ENCODE data around the gene SLC16A1. TPM values are rescaled to one million over a fixed set of nuclear protein-coding genes. Genes with fewer than 3 reads are reported as not detected.

The SLC16A1 gene
- total RNA-seq, 1 experiment from 2014 or later: 328 TPM

DNA sequence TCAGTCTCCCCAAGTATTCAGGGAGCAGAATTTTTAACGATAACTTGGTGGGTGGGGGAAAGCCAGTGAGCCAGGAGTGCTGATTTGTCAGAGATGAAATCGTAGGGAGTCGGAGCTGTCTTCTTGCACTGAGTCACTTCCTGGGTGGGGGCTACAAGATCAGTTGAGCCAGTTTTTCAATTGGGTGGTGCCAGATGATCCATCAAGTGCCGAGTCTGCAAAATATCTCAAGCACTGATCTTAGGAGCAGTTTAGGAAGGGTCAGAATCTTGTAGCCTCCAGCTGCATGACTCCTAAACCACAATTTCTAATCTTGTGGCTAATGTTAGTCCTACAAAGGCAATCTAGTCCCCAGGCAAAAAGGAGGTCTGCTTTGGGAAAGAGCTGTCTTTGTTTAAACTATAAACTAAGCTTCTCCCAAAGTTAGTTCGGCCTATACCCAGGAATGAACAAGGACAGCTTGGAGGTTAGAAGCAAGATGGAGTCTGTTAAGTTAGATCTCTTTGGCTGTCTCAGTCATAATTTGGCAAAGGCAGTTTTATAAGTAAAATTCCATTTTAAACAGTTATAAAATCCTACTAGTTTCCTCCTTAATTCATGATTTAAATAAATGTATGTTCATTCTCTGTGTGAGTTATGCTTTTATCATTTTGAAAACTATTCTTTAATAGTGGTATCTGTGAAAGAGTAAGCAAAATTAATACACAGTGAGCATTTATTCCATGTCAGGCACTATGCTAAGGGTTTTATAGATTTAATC is 51.7 kb downstream of the SLC16A1 start (continued):
- TF ChIP-seq, protein P1, sequence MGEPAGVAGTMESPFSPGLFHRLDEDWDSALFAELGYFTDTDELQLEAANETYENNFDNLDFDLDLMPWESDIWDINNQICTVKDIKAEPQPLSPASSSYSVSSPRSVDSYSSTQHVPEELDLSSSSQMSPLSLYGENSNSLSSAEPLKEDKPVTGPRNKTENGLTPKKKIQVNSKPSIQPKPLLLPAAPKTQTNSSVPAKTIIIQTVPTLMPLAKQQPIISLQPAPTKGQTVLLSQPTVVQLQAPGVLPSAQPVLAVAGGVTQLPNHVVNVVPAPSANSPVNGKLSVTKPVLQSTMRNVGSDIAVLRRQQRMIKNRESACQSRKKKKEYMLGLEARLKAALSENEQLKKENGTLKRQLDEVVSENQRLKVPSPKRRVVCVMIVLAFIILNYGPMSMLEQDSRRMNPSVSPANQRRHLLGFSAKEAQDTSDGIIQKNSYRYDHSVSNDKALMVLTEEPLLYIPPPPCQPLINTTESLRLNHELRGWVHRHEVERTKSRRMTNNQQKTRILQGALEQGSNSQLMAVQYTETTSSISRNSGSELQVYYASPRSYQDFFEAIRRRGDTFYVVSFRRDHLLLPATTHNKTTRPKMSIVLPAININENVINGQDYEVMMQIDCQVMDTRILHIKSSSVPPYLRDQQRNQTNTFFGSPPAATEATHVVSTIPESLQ (CRISPR knock-in tag; IDR thresholded peaks at IDR 0.05): no peak
- TF ChIP-seq, protein P2, sequence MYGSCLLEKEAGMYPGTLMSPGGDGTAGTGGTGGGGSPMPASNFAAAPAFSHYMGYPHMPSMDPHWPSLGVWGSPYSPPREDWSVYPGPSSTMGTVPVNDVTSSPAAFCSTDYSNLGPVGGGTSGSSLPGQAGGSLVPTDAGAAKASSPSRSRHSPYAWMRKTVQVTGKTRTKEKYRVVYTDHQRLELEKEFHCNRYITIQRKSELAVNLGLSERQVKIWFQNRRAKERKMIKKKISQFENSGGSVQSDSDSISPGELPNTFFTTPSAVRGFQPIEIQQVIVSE (CRISPR knock-in tag; IDR thresholded peaks at IDR 0.05; ENCODE audit: borderline replicate concordance): no peak
- no peak for TF ChIP-seq NR3C1 (CRISPR knock-in tag; conservative IDR thresholded peaks at IDR 0.05; ENCODE audit: low read depth)
- no peak for TF ChIP-seq NFYB (CRISPR knock-in tag; conservative IDR thresholded peaks at IDR 0.05; ENCODE audit: low read depth)
- no peak for TF ChIP-seq OVOL2 (CRISPR knock-in tag; IDR thresholded peaks at IDR 0.05; ENCODE audit: borderline replicate concordance)

DNA sequence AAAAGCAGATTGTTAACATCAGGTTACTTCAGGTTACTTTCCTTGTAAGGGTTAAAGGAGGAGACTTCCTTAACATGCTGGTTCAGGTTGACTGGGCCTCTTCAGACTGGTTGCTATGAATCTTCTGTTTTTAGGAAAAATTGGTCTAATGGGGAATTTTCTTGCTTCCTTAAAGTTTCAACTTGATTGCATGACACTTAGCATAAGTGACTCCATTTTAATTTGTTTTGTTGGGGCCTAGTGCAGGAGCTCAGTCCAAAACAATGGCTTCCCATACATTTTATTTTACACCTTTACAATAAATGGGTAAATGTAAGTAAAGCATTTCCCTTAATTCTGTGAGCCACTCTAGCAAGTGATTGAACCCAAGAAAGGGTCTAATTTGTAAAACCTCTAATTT is 53.8 kb downstream of the SLC16A1 start:
- H3K27me3 Mint-ChIP-seq (ENCODE audit: low read depth): no peaks in the 10 kb centered on the region
- DNase-seq (ENCODE audit: low spot score): no peak
- H3K9me3 Mint-ChIP-seq: peaks cover under 1% of the 10 kb centered on the region; the same call in 1 of the 2 replicates
- POLR2A ChIA-PET: no interaction called here
- no peak for ATAC-seq
- CTCF ChIA-PET: interaction anchor here (0.7 kb wide), 1 partner anchor 1020 kb away, joined by 6 read pairs; no protein-coding TSS in a partner anchor
- no peak overlapping the region for H3K4me3 Mint-ChIP-seq
- H3K4me1 Mint-ChIP-seq: peaks cover 42% of the 10 kb centered on the region
- H3K27ac Mint-ChIP-seq: no peak overlapping the region
- TF ChIP-seq ZNF396 (CRISPR knock-in tag; IDR thresholded peaks at IDR 0.05; ENCODE audit: borderline replicate concordance): peak; percentile 79; the same call in 1 of the 2 replicates
- TF ChIP-seq, protein P3, sequence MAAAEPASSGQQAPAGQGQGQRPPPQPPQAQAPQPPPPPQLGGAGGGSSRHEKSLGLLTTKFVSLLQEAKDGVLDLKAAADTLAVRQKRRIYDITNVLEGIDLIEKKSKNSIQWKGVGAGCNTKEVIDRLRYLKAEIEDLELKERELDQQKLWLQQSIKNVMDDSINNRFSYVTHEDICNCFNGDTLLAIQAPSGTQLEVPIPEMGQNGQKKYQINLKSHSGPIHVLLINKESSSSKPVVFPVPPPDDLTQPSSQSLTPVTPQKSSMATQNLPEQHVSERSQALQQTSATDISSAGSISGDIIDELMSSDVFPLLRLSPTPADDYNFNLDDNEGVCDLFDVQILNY (CRISPR knock-in tag; IDR thresholded peaks at IDR 0.05): no peak
- H3K36me3 Mint-ChIP-seq: peaks cover 13% of the 10 kb centered on the region

DNA sequence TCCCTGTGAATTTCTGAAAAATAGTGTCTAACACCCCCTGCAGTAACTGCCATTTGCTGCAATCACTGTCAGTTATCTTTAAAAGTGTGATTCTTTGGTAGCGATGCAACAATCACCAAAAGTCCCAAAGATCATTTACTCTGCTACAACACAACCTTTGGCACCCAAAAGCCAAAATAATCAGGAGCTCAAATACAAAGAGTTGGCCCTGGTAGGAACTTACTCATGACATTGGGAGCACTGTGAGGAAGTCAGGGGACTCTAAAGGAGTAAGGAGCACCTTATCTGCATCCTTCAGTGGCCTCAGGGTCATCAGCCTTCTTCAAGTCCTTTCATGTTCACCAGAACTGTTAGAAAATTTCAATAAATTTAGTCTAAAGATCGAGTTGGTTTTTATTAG is 54.6 kb downstream of the SLC16A1 start:
- H3K27me3 Mint-ChIP-seq (ENCODE audit: low read depth): no peaks in the 10 kb centered on the region
- DNase-seq (ENCODE audit: low spot score) (no peak), ATAC-seq (no peak)
- no peak overlapping the region for H3K4me3 Mint-ChIP-seq
- ChIA-PET POLR2A (no interaction called here), CTCF (interaction anchor here (1.0 kb wide), 1 partner anchor 185 kb away, joined by 3 read pairs; no protein-coding TSS in a partner anchor)
- H3K9me3 Mint-ChIP-seq: peaks cover 8% of the 10 kb centered on the region
- peaks cover 34% of the 10 kb centered on the region for H3K4me1 Mint-ChIP-seq
- no peak overlapping the region for H3K27ac Mint-ChIP-seq
- peaks cover 20% of the 10 kb centered on the region for H3K36me3 Mint-ChIP-seq
- TF ChIP-seq ZNF263 (CRISPR knock-in tag; IDR thresholded peaks at IDR 0.05; ENCODE audit: low read depth) (no peak), IRF2 (CRISPR knock-in tag; IDR thresholded peaks at IDR 0.05; ENCODE audit: borderline replicate concordance, low read depth) (no peak), ELF4 (CRISPR knock-in tag; IDR thresholded peaks at IDR 0.05; ENCODE audit: low read depth) (no peak), ZNF317 (CRISPR knock-in tag; IDR thresholded peaks at IDR 0.05; ENCODE audit: borderline replicate concordance, low read depth) (no peak), GTF2I (CRISPR knock-in tag; conservative IDR thresholded peaks at IDR 0.05) (no peak), NFYB (CRISPR knock-in tag; conservative IDR thresholded peaks at IDR 0.05; ENCODE audit: low read depth) (no peak), ATF1 (CRISPR knock-in tag; IDR thresholded peaks at IDR 0.05) (no peak), ZNF416 (CRISPR knock-in tag; IDR thresholded peaks at IDR 0.05) (no peak), RORB (CRISPR knock-in tag; IDR thresholded peaks at IDR 0.05) (no peak), EMX1 (CRISPR knock-in tag; IDR thresholded peaks at IDR 0.05) (no peak), TP53 (CRISPR knock-in tag; IDR thresholded peaks at IDR 0.05) (no peak)
- TF ChIP-seq, protein P4, sequence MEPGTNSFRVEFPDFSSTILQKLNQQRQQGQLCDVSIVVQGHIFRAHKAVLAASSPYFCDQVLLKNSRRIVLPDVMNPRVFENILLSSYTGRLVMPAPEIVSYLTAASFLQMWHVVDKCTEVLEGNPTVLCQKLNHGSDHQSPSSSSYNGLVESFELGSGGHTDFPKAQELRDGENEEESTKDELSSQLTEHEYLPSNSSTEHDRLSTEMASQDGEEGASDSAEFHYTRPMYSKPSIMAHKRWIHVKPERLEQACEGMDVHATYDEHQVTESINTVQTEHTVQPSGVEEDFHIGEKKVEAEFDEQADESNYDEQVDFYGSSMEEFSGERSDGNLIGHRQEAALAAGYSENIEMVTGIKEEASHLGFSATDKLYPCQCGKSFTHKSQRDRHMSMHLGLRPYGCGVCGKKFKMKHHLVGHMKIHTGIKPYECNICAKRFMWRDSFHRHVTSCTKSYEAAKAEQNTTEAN (CRISPR knock-in tag; IDR thresholded peaks at IDR 0.05): no peak
- TF ChIP-seq, protein P5, sequence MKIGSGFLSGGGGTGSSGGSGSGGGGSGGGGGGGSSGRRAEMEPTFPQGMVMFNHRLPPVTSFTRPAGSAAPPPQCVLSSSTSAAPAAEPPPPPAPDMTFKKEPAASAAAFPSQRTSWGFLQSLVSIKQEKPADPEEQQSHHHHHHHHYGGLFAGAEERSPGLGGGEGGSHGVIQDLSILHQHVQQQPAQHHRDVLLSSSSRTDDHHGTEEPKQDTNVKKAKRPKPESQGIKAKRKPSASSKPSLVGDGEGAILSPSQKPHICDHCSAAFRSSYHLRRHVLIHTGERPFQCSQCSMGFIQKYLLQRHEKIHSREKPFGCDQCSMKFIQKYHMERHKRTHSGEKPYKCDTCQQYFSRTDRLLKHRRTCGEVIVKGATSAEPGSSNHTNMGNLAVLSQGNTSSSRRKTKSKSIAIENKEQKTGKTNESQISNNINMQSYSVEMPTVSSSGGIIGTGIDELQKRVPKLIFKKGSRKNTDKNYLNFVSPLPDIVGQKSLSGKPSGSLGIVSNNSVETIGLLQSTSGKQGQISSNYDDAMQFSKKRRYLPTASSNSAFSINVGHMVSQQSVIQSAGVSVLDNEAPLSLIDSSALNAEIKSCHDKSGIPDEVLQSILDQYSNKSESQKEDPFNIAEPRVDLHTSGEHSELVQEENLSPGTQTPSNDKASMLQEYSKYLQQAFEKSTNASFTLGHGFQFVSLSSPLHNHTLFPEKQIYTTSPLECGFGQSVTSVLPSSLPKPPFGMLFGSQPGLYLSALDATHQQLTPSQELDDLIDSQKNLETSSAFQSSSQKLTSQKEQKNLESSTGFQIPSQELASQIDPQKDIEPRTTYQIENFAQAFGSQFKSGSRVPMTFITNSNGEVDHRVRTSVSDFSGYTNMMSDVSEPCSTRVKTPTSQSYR (CRISPR knock-in tag; IDR thresholded peaks at IDR 0.05): no peak
- TF ChIP-seq, protein P6, sequence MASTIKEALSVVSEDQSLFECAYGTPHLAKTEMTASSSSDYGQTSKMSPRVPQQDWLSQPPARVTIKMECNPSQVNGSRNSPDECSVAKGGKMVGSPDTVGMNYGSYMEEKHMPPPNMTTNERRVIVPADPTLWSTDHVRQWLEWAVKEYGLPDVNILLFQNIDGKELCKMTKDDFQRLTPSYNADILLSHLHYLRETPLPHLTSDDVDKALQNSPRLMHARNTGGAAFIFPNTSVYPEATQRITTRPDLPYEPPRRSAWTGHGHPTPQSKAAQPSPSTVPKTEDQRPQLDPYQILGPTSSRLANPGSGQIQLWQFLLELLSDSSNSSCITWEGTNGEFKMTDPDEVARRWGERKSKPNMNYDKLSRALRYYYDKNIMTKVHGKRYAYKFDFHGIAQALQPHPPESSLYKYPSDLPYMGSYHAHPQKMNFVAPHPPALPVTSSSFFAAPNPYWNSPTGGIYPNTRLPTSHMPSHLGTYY (CRISPR knock-in tag; IDR thresholded peaks at IDR 0.05): no peak
- TF ChIP-seq, protein P7, sequence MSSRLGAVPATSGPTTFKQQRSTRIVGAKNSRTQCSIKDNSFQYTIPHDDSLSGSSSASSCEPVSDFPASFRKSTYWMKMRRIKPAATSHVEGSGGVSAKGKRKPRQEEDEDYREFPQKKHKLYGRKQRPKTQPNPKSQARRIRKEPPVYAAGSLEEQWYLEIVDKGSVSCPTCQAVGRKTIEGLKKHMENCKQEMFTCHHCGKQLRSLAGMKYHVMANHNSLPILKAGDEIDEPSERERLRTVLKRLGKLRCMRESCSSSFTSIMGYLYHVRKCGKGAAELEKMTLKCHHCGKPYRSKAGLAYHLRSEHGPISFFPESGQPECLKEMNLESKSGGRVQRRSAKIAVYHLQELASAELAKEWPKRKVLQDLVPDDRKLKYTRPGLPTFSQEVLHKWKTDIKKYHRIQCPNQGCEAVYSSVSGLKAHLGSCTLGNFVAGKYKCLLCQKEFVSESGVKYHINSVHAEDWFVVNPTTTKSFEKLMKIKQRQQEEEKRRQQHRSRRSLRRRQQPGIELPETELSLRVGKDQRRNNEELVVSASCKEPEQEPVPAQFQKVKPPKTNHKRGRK (CRISPR knock-in tag; IDR thresholded peaks at IDR 0.05; ENCODE audit: borderline replicate concordance): no peak
